Stimulated activated CD4-positive, alpha-beta T cell treated with anti-CD3 and anti-CD28 coated beads, Interleukin-15, amount 100 ng/mL, for 24 hours (primary cell): ENCODE results near the gene HYAL1.
"Not testable (repeated sequence)": the region's sequence is repeated elsewhere in the genome, so short reads cannot be mapped to it uniquely, and the experiment has no call there.

Source experiments
- DNase-seq: peaks from one replicate; pipeline ENCODE4 v3.0.0-alpha.2; 2020

HYAL1 gene

DNA sequence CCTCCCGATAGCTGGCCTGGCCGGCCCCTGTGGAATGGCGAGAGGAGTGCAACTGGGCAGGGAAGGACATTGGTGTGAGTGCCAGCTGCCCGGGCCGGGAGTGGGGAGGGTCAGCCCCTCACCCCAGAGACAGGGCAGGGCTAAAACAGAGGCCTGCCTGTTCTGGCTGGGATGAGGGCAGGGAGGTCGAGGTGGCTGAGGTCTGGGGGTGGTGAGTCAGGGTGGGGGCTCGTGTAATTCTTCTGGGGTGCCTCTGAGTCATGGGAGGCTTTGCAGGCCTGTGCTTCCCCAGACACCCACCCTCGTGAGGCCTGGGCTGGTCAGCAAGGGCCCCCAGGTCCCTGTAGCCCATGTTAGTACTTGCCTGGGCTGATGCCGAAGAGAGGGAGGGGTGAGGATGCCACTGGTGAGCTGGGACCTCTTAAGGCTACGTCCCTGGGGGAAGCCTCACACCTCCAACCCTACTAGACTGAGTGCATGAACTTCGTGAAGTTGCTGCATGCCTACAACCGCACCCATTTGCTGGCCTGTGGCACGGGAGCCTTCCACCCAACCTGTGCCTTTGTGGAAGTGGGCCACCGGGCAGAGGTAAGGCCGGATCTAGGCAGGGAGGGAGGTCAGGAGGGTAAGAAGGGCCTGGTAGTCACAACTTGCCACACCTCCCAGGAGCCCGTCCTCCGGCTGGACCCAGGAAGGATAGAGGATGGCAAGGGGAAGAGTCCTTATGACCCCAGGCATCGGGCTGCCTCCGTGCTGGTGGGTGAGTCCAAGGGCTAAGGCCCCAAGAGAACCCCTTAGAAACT is 32.8 kb downstream of the HYAL1 start:
- DNase-seq: no peak

- DNase-seq: no peak
Observed at GRCh38 chr3:50269977-50270413, 33.4 kb downstream of the HYAL1 start.

- DNase-seq: no peak
Observed at GRCh38 chr3:50269460-50269859, 33.9 kb downstream of the HYAL1 start.

DNA sequence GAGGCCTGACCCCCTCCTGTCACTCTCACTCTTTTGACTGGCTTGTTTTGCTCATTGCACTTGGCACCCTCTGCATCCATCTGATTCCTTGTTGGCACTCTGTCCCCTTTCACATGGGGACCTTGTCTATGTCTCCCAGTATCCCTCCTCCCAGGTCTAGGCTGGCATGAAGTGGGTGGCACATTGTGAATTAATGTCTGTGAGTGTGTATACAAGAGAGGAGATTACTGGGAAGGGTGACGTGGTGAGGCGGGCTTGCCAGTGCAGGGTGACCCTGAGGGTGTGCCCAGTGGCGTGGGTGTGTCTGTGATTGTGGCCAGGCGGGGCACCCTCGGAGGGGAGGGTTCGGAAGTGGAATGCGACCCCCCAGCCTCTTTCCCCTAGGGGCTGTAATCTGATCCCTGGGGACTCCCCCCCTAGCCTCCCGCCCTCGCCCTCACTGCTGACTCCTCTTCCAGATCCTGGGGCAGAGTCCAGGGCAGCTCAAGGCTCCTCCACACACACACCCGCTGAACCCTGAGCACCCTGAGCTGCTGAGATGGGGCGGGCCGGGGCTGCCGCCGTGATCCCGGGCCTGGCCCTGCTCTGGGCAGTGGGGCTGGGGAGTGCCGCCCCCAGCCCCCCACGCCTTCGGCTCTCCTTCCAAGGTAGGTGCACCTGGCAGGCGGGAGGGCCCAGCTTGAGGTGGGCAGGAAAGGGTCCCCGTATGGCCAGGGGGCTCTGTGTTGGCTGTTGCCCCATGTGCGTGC is 34.5 kb downstream of the HYAL1 start, which contains the start of gene SEMA3B:
SEMA3B (plus strand) TSS at position 445 of the 749 bp plus-strand sequence; CDS start at position 539, 94 bp downstream.
- DNase-seq: no peak

GRCh38 chr3:50268276-50268675 is 35.1 kb downstream of the HYAL1 start:
- no peak for DNase-seq

GRCh38 chr3:50267280-50267913 is 36.0 kb downstream of the HYAL1 start:
- DNase-seq: no peak

DNA sequence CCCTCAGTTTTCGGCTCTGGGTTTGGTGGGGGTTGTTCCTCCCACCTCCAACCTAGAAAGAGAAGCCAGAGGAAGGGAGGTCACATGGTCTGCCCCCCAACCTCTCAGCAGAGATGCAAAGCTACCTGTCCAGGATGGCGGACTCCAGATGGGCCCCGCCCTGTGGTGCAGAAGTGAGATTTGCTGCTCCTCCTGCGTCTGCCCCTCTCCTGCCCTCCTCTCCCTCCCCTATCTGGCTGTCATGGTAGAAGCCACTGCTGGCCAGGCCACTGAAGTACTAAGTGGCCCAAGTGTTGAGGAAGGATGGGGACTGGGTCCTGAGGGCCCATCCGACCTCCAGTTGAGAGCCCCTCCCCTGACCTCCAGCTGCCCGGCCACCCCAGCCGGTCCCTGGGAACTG is 36.5 kb downstream of the HYAL1 start:
- no peak for DNase-seq

GRCh38 chr3:50266017-50266416 is 37.4 kb downstream of the HYAL1 start:
- no peak for DNase-seq

GRCh38 chr3:50265571-50265970 is 37.8 kb downstream of the HYAL1 start:
- DNase-seq: no peak

- no peak for DNase-seq
Observed at GRCh38 chr3:50264964-50265485, 38.3 kb downstream of the HYAL1 start.

- no peak for DNase-seq
Observed at GRCh38 chr3:50264383-50264963, 38.9 kb downstream of the HYAL1 start.

GRCh38 chr3:50263478-50264382 is 39.6 kb downstream of the HYAL1 start:
- no peak for DNase-seq

- no peak for DNase-seq
Observed at GRCh38 chr3:50262778-50263177, 40.6 kb downstream of the HYAL1 start.

- DNase-seq: not testable (repeated sequence)
Observed at GRCh38 chr3:50262200-50262599, 41.2 kb downstream of the HYAL1 start.

DNA sequence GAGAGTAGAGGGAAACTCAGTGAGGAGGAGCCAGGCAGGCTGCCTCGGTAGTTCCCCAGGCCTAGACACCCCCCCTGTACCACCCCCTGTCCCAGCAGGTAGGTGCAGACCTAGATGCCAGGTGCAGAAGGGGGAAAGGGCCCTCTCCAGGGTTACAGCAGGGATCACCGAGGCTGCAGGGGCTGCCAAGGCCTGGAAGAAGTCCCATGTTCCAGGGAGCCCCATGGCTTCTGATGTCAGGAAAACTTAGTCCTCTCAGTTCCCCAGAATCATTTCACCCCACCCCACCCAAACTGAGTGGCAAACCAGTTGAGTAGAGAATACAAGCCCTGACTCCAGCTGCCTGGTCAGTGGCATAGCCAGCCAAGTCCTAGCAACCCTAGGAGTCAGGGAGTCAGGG is 41.9 kb downstream of the HYAL1 start:
- DNase-seq: no peak

GRCh38 chr3:50260942-50261441 is 42.4 kb downstream of the HYAL1 start:
- no peak for DNase-seq

- peak; percentile 91 for DNase-seq
Observed at GRCh38 chr3:50260027-50260941, 43.1 kb downstream of the HYAL1 start.

- no peak for DNase-seq
Observed at GRCh38 chr3:50259432-50260026, 43.8 kb downstream of the HYAL1 start.

DNA sequence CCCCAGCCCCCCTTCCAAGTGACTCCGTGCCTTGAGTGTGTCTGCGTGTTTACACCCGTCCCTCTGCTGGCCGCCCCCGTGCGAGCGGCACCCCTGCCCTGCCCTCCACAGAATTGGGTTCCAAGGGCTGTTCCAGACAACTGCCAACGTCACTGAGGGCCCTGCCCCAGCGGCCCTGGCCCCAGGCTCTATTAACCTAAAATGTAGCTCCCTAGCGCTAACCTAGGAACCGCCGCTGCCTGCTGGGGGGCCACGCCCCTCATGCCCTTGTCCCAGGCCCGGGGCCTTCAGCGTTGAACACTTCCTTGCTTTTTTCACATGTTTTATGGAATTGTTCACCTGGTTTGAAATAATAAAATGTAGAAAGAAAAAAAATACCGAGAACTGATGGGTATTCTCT is 44.4 kb downstream of the HYAL1 start:
- DNase-seq: no peak

- no peak for DNase-seq
Observed at GRCh38 chr3:50258029-50258680, 45.2 kb downstream of the HYAL1 start.
